Activated CD4-positive, alpha-beta T cell treated with anti-CD3 and anti-CD28 coated beads, Interleukin-2, amount 50 U/mL, for 48 hours (primary cell): ENCODE measurements around the gene C16orf96.

Experiments used
- DNase-seq, 2 experiments: peaks; one replicate each; pipeline ENCODE4 v3.0.0-alpha.2; 2020

The C16orf96 gene

GRCh38 chr16:4601864-4602186 lies 45.7 kb downstream of the C16orf96 start:
- DNase-seq = no peak

GRCh38 chr16:4602331-4602730 lies 46.2 kb downstream of the C16orf96 start:
- no peak for DNase-seq

GRCh38 chr16:4603624-4604170 lies 47.6 kb downstream of the C16orf96 start:
- no peak for DNase-seq

GRCh38 chr16:4604401-4604800 lies 48.3 kb downstream of the C16orf96 start:
- DNase-seq = no peak

- DNase-seq = no peak
Observed at GRCh38 chr16:4606354-4606753, 50.2 kb downstream of the C16orf96 start.

- no peak for DNase-seq
Observed at GRCh38 chr16:4607841-4608703, 51.9 kb downstream of the C16orf96 start.

GRCh38 chr16:4608704-4608980 lies 52.5 kb downstream of the C16orf96 start:
- no peak for DNase-seq

GRCh38 chr16:4609200-4610010 lies 53.3 kb downstream of the C16orf96 start:
- no peak for DNase-seq

GRCh38 chr16:4610011-4611005 lies 54.2 kb downstream of the C16orf96 start:
- DNase-seq = no peak

GRCh38 chr16:4611337-4612021 lies 55.3 kb downstream of the C16orf96 start:
- no peak for DNase-seq

- DNase-seq = no peak
Observed at GRCh38 chr16:4612474-4612931, 56.4 kb downstream of the C16orf96 start.

GRCh38 chr16:4612977-4613635 lies 57.0 kb downstream of the C16orf96 start:
- no peak for DNase-seq

- DNase-seq = peak; percentile 45 to 50
Observed at GRCh38 chr16:4613636-4614570, 57.8 kb downstream of the C16orf96 start.

GRCh38 chr16:4614571-4615383 lies 58.6 kb downstream of the C16orf96 start, which contains the start of gene UBALD1:
TSS of gene UBALD1 (minus strand) at chr16:4614888. CDS start at chr16:4614797, 91 bp downstream.
- peak; percentile 80 to 84 for DNase-seq

GRCh38 chr16:4615384-4616046 lies 59.4 kb downstream of the C16orf96 start:
- peak in 1 of 2 experiments; percentile 24 for DNase-seq

GRCh38 chr16:4616047-4616811 lies 60.1 kb downstream of the C16orf96 start:
- peak; percentile 98 to 99 for DNase-seq

GRCh38 chr16:4617880-4618279 lies 61.7 kb downstream of the C16orf96 start:
- no peak for DNase-seq
